Measurements from ENCODE around the gene TRPV3. TPM values are rescaled to one million over a fixed set of nuclear protein-coding genes. Genes with fewer than 3 reads are reported as not detected.

TRPV3 gene
- total RNA-seq, 1 donor from 2014 or later = 1.9 TPM

GRCh38 chr17:3510090-3510489 lies 47.5 kb downstream of the TRPV3 start:
- Mint-ChIP-seq H3K36me3 (peaks cover 27% of the 10 kb centered on the region), H3K27me3 (ENCODE audit: insufficient read depth, low read depth) (peaks cover 4% of the 10 kb centered on the region), H3K4me3 (no peak overlapping the region), H3K9me3 (peaks cover 3% of the 10 kb centered on the region), H3K27ac (no peak overlapping the region), H3K4me1 (peaks cover 35% of the 10 kb centered on the region)
- no peak overlapping the region for H2AFZ ChIP-seq (replicated peaks)
- no peak overlapping the region for H3K4me3 ChIP-seq
- DNase-seq (ENCODE audit: low spot score) = no peak
- TF ChIP-seq EZH2phosphoT487 (IDR thresholded peaks at IDR 0.05) = no peak
- no peak for TF ChIP-seq EZH2 (IDR thresholded peaks at IDR 0.05)
- TF ChIP-seq, protein P1, sequence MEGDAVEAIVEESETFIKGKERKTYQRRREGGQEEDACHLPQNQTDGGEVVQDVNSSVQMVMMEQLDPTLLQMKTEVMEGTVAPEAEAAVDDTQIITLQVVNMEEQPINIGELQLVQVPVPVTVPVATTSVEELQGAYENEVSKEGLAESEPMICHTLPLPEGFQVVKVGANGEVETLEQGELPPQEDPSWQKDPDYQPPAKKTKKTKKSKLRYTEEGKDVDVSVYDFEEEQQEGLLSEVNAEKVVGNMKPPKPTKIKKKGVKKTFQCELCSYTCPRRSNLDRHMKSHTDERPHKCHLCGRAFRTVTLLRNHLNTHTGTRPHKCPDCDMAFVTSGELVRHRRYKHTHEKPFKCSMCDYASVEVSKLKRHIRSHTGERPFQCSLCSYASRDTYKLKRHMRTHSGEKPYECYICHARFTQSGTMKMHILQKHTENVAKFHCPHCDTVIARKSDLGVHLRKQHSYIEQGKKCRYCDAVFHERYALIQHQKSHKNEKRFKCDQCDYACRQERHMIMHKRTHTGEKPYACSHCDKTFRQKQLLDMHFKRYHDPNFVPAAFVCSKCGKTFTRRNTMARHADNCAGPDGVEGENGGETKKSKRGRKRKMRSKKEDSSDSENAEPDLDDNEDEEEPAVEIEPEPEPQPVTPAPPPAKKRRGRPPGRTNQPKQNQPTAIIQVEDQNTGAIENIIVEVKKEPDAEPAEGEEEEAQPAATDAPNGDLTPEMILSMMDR (IDR thresholded peaks at IDR 0.05) = no peak
- H3K79me2 ChIP-seq (ENCODE audit: low read depth) = no peaks in the 10 kb centered on the region
- no peak overlapping the region for H3K27ac ChIP-seq
- H3K9ac ChIP-seq = no peak overlapping the region
- H3K4me2 ChIP-seq = no peak overlapping the region
- no peaks in the 10 kb centered on the region for H4K20me1 ChIP-seq (ENCODE audit: low read depth)
- no peaks in the 10 kb centered on the region for H3K9me3 ChIP-seq (ENCODE audit: low read depth)
- no peaks in the 10 kb centered on the region for H3K36me3 ChIP-seq
- H3K27me3 ChIP-seq = peaks cover 8% of the 10 kb centered on the region
- H3K4me1 ChIP-seq = peaks cover 30% of the 10 kb centered on the region
- peaks cover 4% of the 10 kb centered on the region for H3F3A ChIP-seq (ENCODE audit: low read depth)

DNA sequence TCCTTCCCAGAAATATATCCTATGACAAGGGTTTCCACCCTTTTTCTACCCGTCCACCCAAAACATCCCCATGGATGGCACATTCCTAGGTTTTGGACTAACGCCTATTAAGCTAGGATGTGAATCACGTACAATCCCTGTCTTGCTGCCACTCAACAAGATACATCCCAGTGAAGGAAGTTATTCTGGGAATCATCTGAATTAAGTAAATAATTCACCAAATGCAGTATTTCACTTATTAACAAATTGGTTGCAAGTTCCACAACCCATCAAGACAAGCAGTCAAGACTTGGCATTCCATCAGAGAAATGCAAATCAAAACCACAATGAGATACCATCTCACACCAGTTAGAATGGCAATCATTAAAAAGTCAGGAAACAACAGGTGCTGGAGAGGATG lies 49.7 kb downstream of the TRPV3 start:
- Histone ChIP-seq H3K9ac (no peak overlapping the region), H3K4me2 (no peak overlapping the region), H3K27me3 (peaks cover 8% of the 10 kb centered on the region), H3K79me2 (ENCODE audit: low read depth) (no peaks in the 10 kb centered on the region), H2AFZ (replicated peaks) (no peak overlapping the region), H3K9me3 (ENCODE audit: low read depth) (no peaks in the 10 kb centered on the region), H3K36me3 (no peaks in the 10 kb centered on the region), H3F3A (ENCODE audit: low read depth) (peaks cover 4% of the 10 kb centered on the region), H3K4me1 (peaks cover 21% of the 10 kb centered on the region), H3K4me3 (no peak overlapping the region), H3K27ac (no peak overlapping the region), H4K20me1 (ENCODE audit: low read depth) (no peaks in the 10 kb centered on the region)
- peaks cover 4% of the 10 kb centered on the region for H3K27me3 Mint-ChIP-seq (ENCODE audit: insufficient read depth, low read depth)
- H3K4me3 Mint-ChIP-seq = no peak overlapping the region
- peaks cover 16% of the 10 kb centered on the region for H3K4me1 Mint-ChIP-seq
- no peak for DNase-seq (ENCODE audit: low spot score)
- peaks cover 3% of the 10 kb centered on the region for H3K9me3 Mint-ChIP-seq
- H3K36me3 Mint-ChIP-seq = peaks cover 19% of the 10 kb centered on the region
- no peak overlapping the region for H3K27ac Mint-ChIP-seq
- TF ChIP-seq, protein P1 (IDR thresholded peaks at IDR 0.05) = no peak
- TF ChIP-seq EZH2 (IDR thresholded peaks at IDR 0.05) = no peak
- no peak for TF ChIP-seq EZH2phosphoT487 (IDR thresholded peaks at IDR 0.05)

GRCh38 chr17:3507071-3507470 lies 50.5 kb downstream of the TRPV3 start:
- peaks cover 8% of the 10 kb centered on the region for H3K4me1 Mint-ChIP-seq
- Histone ChIP-seq H3K4me3 (no peak overlapping the region), H3K4me2 (no peak overlapping the region), H3K27me3 (peaks cover 7% of the 10 kb centered on the region), H3K4me1 (peaks cover 14% of the 10 kb centered on the region), H3K9ac (no peak overlapping the region), H3K36me3 (no peaks in the 10 kb centered on the region), H4K20me1 (ENCODE audit: low read depth) (no peaks in the 10 kb centered on the region), H3K27ac (no peak overlapping the region), H3K79me2 (ENCODE audit: low read depth) (no peaks in the 10 kb centered on the region), H3F3A (ENCODE audit: low read depth) (no peaks in the 10 kb centered on the region), H3K9me3 (ENCODE audit: low read depth) (no peaks in the 10 kb centered on the region), H2AFZ (replicated peaks) (no peak overlapping the region)
- H3K27ac Mint-ChIP-seq = no peak overlapping the region
- peaks cover 3% of the 10 kb centered on the region for H3K9me3 Mint-ChIP-seq
- H3K36me3 Mint-ChIP-seq = peaks cover 18% of the 10 kb centered on the region
- TF ChIP-seq, protein P1 (IDR thresholded peaks at IDR 0.05) = no peak
- TF ChIP-seq EZH2phosphoT487 (IDR thresholded peaks at IDR 0.05) (no peak), EZH2 (IDR thresholded peaks at IDR 0.05) (no peak)
- H3K4me3 Mint-ChIP-seq = no peak overlapping the region
- peaks cover 4% of the 10 kb centered on the region for H3K27me3 Mint-ChIP-seq (ENCODE audit: insufficient read depth, low read depth)
- no peak for DNase-seq (ENCODE audit: low spot score)

Data from neural progenitor cell (in vitro differentiated cells).